Large intestine (tissue), 3 donors: Measurements from ENCODE around the gene MOB3B. TPM values are rescaled to one million over a fixed set of nuclear protein-coding genes. Genes with fewer than 3 reads are reported as not detected.
"Not testable (repeated sequence)": the region's sequence is repeated elsewhere in the genome, so short reads cannot be mapped to it uniquely, and the experiment has no call there.

Source experiments
- DNase-seq, 2 donors: peaks; one replicate each; pipeline versions ENCODE4 v3.0.0 to v3.0.0-alpha.2; 2013
- H3K27ac ChIP-seq: one replicate; pipeline ENCODE4 v1.5.1; 2013; ENCODE audit warnings: low read length
- H3K27me3 ChIP-seq: 2 replicates; pipeline ENCODE4 v1.6.1; 2013; ENCODE audit warnings: low read length; ENCODE audit not compliant: control insufficient read depth, insufficient read depth
- H3K36me3 ChIP-seq: 2 replicates; pipeline ENCODE4 v1.6.1; 2013; ENCODE audit warnings: low read length; ENCODE audit not compliant: control insufficient read depth, insufficient read depth
- H3K4me1 ChIP-seq: one replicate; pipeline ENCODE4 v1.6.1; 2013; ENCODE audit warnings: low read length; ENCODE audit not compliant: control insufficient read depth, insufficient read depth
- H3K4me3 ChIP-seq: one replicate; pipeline ENCODE4 v1.5.1; 2013; ENCODE audit warnings: low read length
- H3K9me3 ChIP-seq: one replicate; pipeline ENCODE4 v1.6.1; 2013; ENCODE audit warnings: mild to moderate bottlenecking, low read depth, low read length, moderate library complexity; ENCODE audit not compliant: control insufficient read depth
- WGBS: methylation state at CpG from one replicate; pipeline ENCODE4 v1.1.5; 2013; ENCODE audit warnings: low lambda C conversion rate; ENCODE audit not compliant: insufficient coverage; 5-methylcytosine and 5-hydroxymethylcytosine counted together
- polyA plus RNA-seq: library from polyadenylated mRNA; unstranded; fragments of 120-200 nt; gene quantifications from one replicate; pipeline ENCODE4 v1.2.1, GENCODE V29; 2013

Gene MOB3B
- polyA plus RNA-seq, 1 donor: 34.7 TPM

- Histone ChIP-seq H3K4me3 (no peak overlapping the region), H3K27ac (peak overlapping the region; percentile 56), H3K27me3 (no peaks in the 10 kb centered on the region), H3K4me1 (peaks cover 10% of the 10 kb centered on the region), H3K36me3 (peaks cover 10% of the 10 kb centered on the region), H3K9me3 (no peaks in the 10 kb centered on the region)
- WGBS: 50% methylated on average over 2 of the region's 10 CpGs
- DNase-seq: no peak
Measured at GRCh38 chr9:27519466-27520465, 9.8 kb downstream of the MOB3B start.

- H3K4me3 ChIP-seq: no peak overlapping the region
- H3K9me3 ChIP-seq: no peaks in the 10 kb centered on the region
- DNase-seq: no peak
- H3K27ac ChIP-seq: peak overlapping the region; percentile 56
- peaks cover 13% of the 10 kb centered on the region for H3K4me1 ChIP-seq
- H3K27me3 ChIP-seq: no peaks in the 10 kb centered on the region
- WGBS: no CpG with 5 or more reads among the region's 4 CpGs
- peaks cover 5% of the 10 kb centered on the region for H3K36me3 ChIP-seq
Measured at GRCh38 chr9:27518809-27519208, 10.8 kb downstream of the MOB3B start.

DNA sequence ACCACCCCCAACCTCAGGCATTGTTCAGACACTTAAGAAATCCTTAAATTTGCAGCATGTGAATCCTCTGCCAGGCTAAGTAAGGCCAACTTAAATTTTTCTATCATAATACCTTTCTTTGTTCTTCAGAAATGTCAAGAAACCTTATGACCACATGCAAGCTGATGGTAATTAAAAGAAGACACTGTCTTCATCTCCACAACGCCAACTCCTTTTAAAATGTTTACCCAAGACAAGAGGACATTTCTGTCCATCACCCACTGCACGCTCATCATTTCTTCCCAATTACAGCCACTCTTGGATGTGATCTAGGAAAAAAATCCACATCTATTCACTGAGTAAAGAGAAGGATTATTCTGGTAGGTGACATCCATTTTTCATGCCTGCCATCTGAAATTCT, 11.6 kb downstream of the MOB3B start:
- Histone ChIP-seq H3K9me3 (no peaks in the 10 kb centered on the region), H3K4me3 (no peak overlapping the region), H3K4me1 (peaks cover 13% of the 10 kb centered on the region), H3K27me3 (no peaks in the 10 kb centered on the region), H3K27ac (no peak overlapping the region), H3K36me3 (peaks cover 9% of the 10 kb centered on the region)
- 80% methylated on average over 1 of the region's 2 CpGs for WGBS
- DNase-seq: no peak

DNA sequence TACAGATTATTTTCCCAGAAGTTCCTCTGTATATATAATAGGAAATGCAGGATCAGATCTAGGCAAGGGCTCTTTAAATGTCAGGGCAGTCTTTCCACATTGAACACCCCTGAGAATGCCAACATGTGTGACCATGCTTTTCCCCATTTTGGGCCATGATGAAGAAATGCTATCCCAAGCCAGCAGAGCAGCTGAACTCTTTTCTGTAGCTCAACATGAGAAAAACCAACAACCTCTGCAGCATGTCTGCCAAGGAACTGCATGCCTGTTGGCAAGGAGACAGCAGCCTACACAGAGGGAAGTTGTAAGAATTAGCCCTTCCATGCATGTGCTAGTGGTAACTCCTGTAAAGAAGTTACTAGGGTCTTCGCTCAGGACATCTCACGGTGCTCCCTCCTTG, 15.1 kb downstream of the MOB3B start:
- WGBS: 90% methylated on average over 2 of the region's 2 CpGs
- Histone ChIP-seq H3K36me3 (peaks cover 11% of the 10 kb centered on the region), H3K27me3 (no peaks in the 10 kb centered on the region), H3K27ac (peak overlapping the region; percentile 52), H3K4me1 (peaks cover 6% of the 10 kb centered on the region), H3K9me3 (no peaks in the 10 kb centered on the region), H3K4me3 (no peak overlapping the region)
- peak in 1 of 2 donors; percentile 37 for DNase-seq

GRCh38 chr9:27511771-27512170, 17.8 kb downstream of the MOB3B start:
- Histone ChIP-seq H3K4me3 (no peak overlapping the region), H3K27me3 (no peaks in the 10 kb centered on the region), H3K36me3 (peaks cover 15% of the 10 kb centered on the region), H3K9me3 (no peaks in the 10 kb centered on the region), H3K4me1 (peaks cover 3% of the 10 kb centered on the region), H3K27ac (no peak overlapping the region)
- DNase-seq: no peak
- WGBS: 100% methylated on average over 1 of the region's 2 CpGs

DNA sequence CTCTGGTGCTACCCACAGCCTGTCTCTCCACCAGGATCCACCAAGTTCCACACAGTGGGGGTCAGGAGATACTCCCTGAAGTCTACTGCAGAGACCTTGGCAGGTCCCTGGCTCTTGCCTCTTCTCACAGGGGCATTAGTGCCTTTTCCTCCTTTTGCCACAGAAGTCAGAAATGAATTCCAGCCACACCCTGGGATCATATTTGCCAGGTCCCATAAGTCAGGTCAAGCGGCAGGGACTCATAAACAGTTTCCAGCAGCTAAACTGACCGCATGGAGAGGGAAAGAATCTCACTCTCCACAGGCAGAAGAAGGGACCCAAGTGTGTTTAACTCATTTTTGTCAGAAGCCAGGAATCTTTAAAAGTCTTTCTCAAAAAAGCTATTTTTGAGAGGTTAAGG, 18.8 kb downstream of the MOB3B start:
- Histone ChIP-seq H3K4me3 (no peak overlapping the region), H3K4me1 (peaks cover 3% of the 10 kb centered on the region), H3K27ac (no peak overlapping the region), H3K27me3 (no peaks in the 10 kb centered on the region), H3K9me3 (no peaks in the 10 kb centered on the region), H3K36me3 (peaks cover 15% of the 10 kb centered on the region)
- WGBS: no CpG with 5 or more reads among the region's 2 CpGs
- no peak for DNase-seq

DNA sequence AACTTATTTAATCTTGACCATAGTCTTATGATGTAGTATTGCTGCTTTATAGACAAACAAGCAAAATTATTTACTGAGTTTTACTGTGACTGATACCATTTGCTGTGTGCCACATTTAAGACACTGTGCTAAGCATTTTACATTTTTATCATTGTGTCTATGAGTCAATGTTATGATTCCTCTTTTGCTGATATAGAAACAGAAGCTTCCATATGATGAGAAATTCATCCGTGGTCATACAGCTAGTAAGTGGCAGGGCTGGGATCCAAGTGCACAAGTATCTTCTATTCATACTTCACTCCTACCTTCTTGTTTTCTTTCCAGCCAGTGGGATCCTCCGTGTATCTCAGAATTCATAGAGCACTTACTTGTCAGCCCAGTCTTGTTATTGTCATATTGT, 22.6 kb downstream of the MOB3B start:
- peaks cover 10% of the 10 kb centered on the region for H3K36me3 ChIP-seq
- no peaks in the 10 kb centered on the region for H3K9me3 ChIP-seq
- H3K27me3 ChIP-seq: no peaks in the 10 kb centered on the region
- no peak for DNase-seq
- 100% methylated on average over 2 of the region's 2 CpGs for WGBS
- H3K4me3 ChIP-seq: no peak overlapping the region
- H3K27ac ChIP-seq: no peak overlapping the region
- H3K4me1 ChIP-seq: peaks cover 3% of the 10 kb centered on the region

GRCh38 chr9:27505744-27506161, 23.9 kb downstream of the MOB3B start:
- Histone ChIP-seq H3K9me3 (no peaks in the 10 kb centered on the region), H3K4me1 (peaks cover 3% of the 10 kb centered on the region), H3K4me3 (no peak overlapping the region), H3K27ac (no peak overlapping the region), H3K27me3 (no peaks in the 10 kb centered on the region), H3K36me3 (peaks cover 7% of the 10 kb centered on the region)
- WGBS: 100% methylated on average over 2 of the region's 5 CpGs
- DNase-seq: no peak

DNA sequence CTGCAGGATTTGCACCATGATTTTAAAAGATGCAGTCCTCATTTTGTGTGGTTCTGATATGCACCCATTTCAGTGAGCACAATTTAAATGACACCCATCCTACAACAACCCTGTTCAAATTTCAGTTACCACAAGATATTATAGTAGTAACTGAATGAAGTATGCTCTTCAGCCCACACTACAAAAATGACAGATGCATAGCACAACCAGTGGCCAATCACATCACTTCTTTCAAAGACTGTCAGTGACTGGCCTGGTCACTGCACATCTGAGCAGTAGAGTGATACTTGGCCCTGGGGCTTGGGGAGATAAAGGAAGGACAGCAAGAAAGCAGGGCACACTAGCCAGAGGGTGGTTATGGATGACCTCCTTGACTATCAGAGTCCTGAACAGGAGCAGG, 25.4 kb downstream of the MOB3B start:
- DNase-seq: no peak
- Histone ChIP-seq H3K9me3 (no peaks in the 10 kb centered on the region), H3K4me3 (no peak overlapping the region), H3K36me3 (peaks cover 7% of the 10 kb centered on the region), H3K27me3 (no peaks in the 10 kb centered on the region), H3K27ac (no peak overlapping the region), H3K4me1 (peaks cover 3% of the 10 kb centered on the region)

- H3K27me3 ChIP-seq: no peaks in the 10 kb centered on the region
- H3K4me3 ChIP-seq: no peak overlapping the region
- H3K9me3 ChIP-seq: no peaks in the 10 kb centered on the region
- WGBS: no CpG with 5 or more reads among the region's 4 CpGs
- peaks cover 7% of the 10 kb centered on the region for H3K36me3 ChIP-seq
- DNase-seq: peak; percentile 7 to 21
- peaks cover 3% of the 10 kb centered on the region for H3K4me1 ChIP-seq
- H3K27ac ChIP-seq: peak overlapping the region; percentile 11
Measured at GRCh38 chr9:27503623-27504022, 26.0 kb downstream of the MOB3B start.

GRCh38 chr9:27500902-27501301, 28.7 kb downstream of the MOB3B start:
- H3K4me1 ChIP-seq, H3K36me3 ChIP-seq, H3K27ac ChIP-seq, H3K27me3 ChIP-seq, H3K9me3 ChIP-seq, H3K4me3 ChIP-seq, DNase-seq: not testable (repeated sequence)
- 100% methylated on average over 2 of the region's 3 CpGs for WGBS
